Activated CD8-positive, alpha-beta memory T cell treated with anti-CD3 and anti-CD28 coated beads for 48 hours (primary cell): ENCODE measurements around the gene CDH23.
A peak's percentile ranks its signal among the peaks of the same experiment; 100 is the strongest.

Experiments
- DNase-seq, 3 experiments: peaks; one replicate each; pipeline ENCODE4 v3.0.0-alpha.2; 2020; ENCODE audit warnings: low read depth in 2 of 3, low spot score in 2 of 3

CDH23 gene

GRCh38 chr10:71717551-71717951 is 320.8 kb downstream of the CDH23 start:
- DNase-seq, result no peak

GRCh38 chr10:71718165-71718698 is 321.5 kb downstream of the CDH23 start:
- no peak for DNase-seq

GRCh38 chr10:71719042-71719441 is 322.3 kb downstream of the CDH23 start:
- no peak for DNase-seq

- DNase-seq, result no peak
These were observed 322.9 kb downstream of the CDH23 start, which contains the start of gene C10orf105 for GRCh38 chr10:71719464-71720201. TSS of gene C10orf105 (minus strand) at chr10:71719778. CDS start at chr10:71716337, 3,441 bp downstream.

- DNase-seq, result no peak
These were observed 323.6 kb downstream of the CDH23 start for GRCh38 chr10:71720288-71720687.

GRCh38 chr10:71721313-71721712 is 324.6 kb downstream of the CDH23 start:
- DNase-seq, result no peak

- DNase-seq, result no peak
These were observed 326.1 kb downstream of the CDH23 start for GRCh38 chr10:71722849-71723248.

- no peak for DNase-seq
These were observed 326.6 kb downstream of the CDH23 start for GRCh38 chr10:71723311-71723710.

- DNase-seq, result no peak
These were observed 327.8 kb downstream of the CDH23 start for GRCh38 chr10:71724539-71724938.

GRCh38 chr10:71725249-71725648 is 328.5 kb downstream of the CDH23 start:
- DNase-seq, result no peak

- peak in 2 of 3 experiments; percentile 57 to 71 for DNase-seq
These were observed 329.4 kb downstream of the CDH23 start for GRCh38 chr10:71725998-71726579.

GRCh38 chr10:71726580-71727104 is 329.9 kb downstream of the CDH23 start:
- no peak for DNase-seq

- no peak for DNase-seq
These were observed 330.5 kb downstream of the CDH23 start for GRCh38 chr10:71727105-71727737.

- no peak for DNase-seq
These were observed 331.3 kb downstream of the CDH23 start for GRCh38 chr10:71727738-71728737.

GRCh38 chr10:71729161-71729636 is 332.5 kb downstream of the CDH23 start:
- no peak for DNase-seq

GRCh38 chr10:71731791-71732190 is 335.1 kb downstream of the CDH23 start:
- no peak for DNase-seq

- DNase-seq, result no peak
These were observed 338.1 kb downstream of the CDH23 start for GRCh38 chr10:71734797-71735196.

GRCh38 chr10:71735709-71736569 is 339.2 kb downstream of the CDH23 start:
- DNase-seq, result no peak

GRCh38 chr10:71736570-71736952 is 339.8 kb downstream of the CDH23 start:
- DNase-seq, result no peak
